A673 (cell line): Measurements from ENCODE around the gene MFAP4. TPM values are rescaled to one million over a fixed set of nuclear protein-coding genes. Genes with fewer than 3 reads are reported as not detected.
"Not testable (repeated sequence)": the region's sequence is repeated elsewhere in the genome, so short reads cannot be mapped to it uniquely, and the experiment has no call there.

Experiments
- BruUV-seq: library from RNA; stranded (reverse); fragments of 400-500 nt; replicated peaks from 2 replicates; lab custom pipeline; 2021; lab: Mats Ljungman, UMichigan
- CTCF ChIA-PET: fragments of 300-600 bp; sonication (Branson Sonifier 250); formaldehyde crosslinking; loops from one replicate; lab custom pipeline; 2022; ENCODE audit warnings: antibody characterized with exemption; lab: Charles Lee
- POLR2A ChIA-PET: fragments of 300-600 bp; sonication (Branson Sonifier 250); formaldehyde crosslinking; loops from one replicate; lab custom pipeline; 2022; ENCODE audit warnings: antibody characterized with exemption; ENCODE audit not compliant: low non-redundant PET; lab: Charles Lee
- DNase-seq: peaks from one replicate; pipeline ENCODE4 v3.0.0-alpha.2; 2015; ENCODE audit warnings: low spot score
- H3K27ac ChIP-seq: fragments of 200-600 bp; sonication (generic); 2 replicates; pipeline ENCODE4 v1.5.1; 2016; ENCODE audit warnings: mixed run types, low read depth, mild to moderate bottlenecking, mixed read lengths, antibody characterized with exemption, low read length; ENCODE audit not compliant: poor library complexity, severe bottlenecking
- H3K27me3 ChIP-seq: fragments of 200-600 bp; sonication (generic); replicated peaks from 2 replicates; pipeline ENCODE4 v1.6.1; 2017; ENCODE audit warnings: mixed run types, low read depth, mild to moderate bottlenecking, mixed read lengths, antibody characterized with exemption, low read length; ENCODE audit not compliant: insufficient read depth, poor library complexity
- H3K36me3 ChIP-seq: fragments of 200-600 bp; sonication (generic); 2 replicates; pipeline ENCODE4 v1.6.1; 2016; ENCODE audit warnings: mixed run types, mild to moderate bottlenecking, mixed read lengths, antibody characterized with exemption, low read length; ENCODE audit not compliant: insufficient read depth, poor library complexity, severe bottlenecking
- H3K4me1 ChIP-seq: fragments of 200-600 bp; sonication (generic); 2 replicates; pipeline ENCODE4 v1.6.1; 2017; ENCODE audit warnings: mixed run types, mild to moderate bottlenecking, mixed read lengths, antibody characterized with exemption, low read length; ENCODE audit not compliant: insufficient read depth, poor library complexity, severe bottlenecking
- H3K4me3 ChIP-seq: fragments of 200-600 bp; sonication (generic); 2 replicates; pipeline ENCODE4 v1.5.1; 2016; ENCODE audit warnings: low read depth, mixed run types, mild to moderate bottlenecking, mixed read lengths, low read length; ENCODE audit not compliant: poor library complexity, severe bottlenecking
- H3K9me3 ChIP-seq: fragments of 200-600 bp; sonication (generic); 2 replicates; pipeline ENCODE4 v1.6.1; 2016; ENCODE audit warnings: mixed run types, low read depth, mild to moderate bottlenecking, mixed read lengths, antibody characterized with exemption, low read length; ENCODE audit not compliant: poor library complexity, severe bottlenecking
- EZH2 ChIP-seq: fragments of 200-600 bp; sonication (generic); IDR thresholded peaks from 2 replicates; pipeline ENCODE4 v1.6.1; 2017; ENCODE audit warnings: borderline replicate concordance, low read depth, mild to moderate bottlenecking, mixed read lengths, antibody characterized with exemption, low read length; ENCODE audit not compliant: poor library complexity, severe bottlenecking
- intact Hi-C: fragments of 100-400 bp; cut with micrococcal nuclease; formaldehyde crosslinking; loops from one replicate; pipeline ENCODE4 v1.10.0; 2022; ENCODE audit not compliant: unreplicated experiment
- total RNA-seq: library from RNA; stranded (reverse); gene quantifications from 2 replicates; pipeline ENCODE4 v1.2.3, GENCODE V29; 2021
- TF ChIP-seq, protein P1 (sequence below): fragments of 300-800, 200-600 bp; sonication (generic); conservative IDR thresholded peaks from 2 replicates; pipeline ENCODE4 v1.5.1; 2017; ENCODE audit warnings: low read depth, mild to moderate bottlenecking, antibody characterized with exemption, low read length, moderate library complexity, mixed read lengths

Gene MFAP4
- total RNA-seq, 1 experiment from 2014 or later = 60.9 TPM

DNA sequence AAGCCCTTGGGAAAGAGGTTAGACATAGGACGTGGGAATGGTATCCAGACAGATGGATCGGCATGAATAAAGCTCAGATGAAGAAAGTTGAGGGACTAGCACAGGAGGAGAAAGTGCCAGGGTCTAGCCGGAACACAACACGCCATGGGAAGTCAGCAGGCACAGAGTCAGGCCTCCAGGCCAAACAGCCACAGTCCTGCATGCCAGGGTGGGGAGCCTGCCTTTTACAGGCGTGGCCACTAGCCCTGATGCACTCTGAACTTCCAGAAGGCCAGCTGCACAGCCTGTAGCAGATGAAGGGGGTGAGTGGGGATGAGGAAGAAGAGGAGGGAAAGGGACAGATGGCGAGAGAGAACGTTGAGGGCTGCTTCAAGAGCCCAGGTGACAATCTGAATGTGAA is 29.6 kb downstream of the MFAP4 start:
- no peak for TF ChIP-seq EZH2
- POLR2A ChIA-PET = no interaction called here

GRCh38 chr17:19354748-19355147 is 32.2 kb downstream of the MFAP4 start:
- no peak overlapping the region for H3K27ac ChIP-seq
- H3K9me3 ChIP-seq = no peaks in the 10 kb centered on the region
- H3K4me1 ChIP-seq = no peaks in the 10 kb centered on the region
- BruUV-seq = no TSS peak
- TF ChIP-seq, protein P1, sequence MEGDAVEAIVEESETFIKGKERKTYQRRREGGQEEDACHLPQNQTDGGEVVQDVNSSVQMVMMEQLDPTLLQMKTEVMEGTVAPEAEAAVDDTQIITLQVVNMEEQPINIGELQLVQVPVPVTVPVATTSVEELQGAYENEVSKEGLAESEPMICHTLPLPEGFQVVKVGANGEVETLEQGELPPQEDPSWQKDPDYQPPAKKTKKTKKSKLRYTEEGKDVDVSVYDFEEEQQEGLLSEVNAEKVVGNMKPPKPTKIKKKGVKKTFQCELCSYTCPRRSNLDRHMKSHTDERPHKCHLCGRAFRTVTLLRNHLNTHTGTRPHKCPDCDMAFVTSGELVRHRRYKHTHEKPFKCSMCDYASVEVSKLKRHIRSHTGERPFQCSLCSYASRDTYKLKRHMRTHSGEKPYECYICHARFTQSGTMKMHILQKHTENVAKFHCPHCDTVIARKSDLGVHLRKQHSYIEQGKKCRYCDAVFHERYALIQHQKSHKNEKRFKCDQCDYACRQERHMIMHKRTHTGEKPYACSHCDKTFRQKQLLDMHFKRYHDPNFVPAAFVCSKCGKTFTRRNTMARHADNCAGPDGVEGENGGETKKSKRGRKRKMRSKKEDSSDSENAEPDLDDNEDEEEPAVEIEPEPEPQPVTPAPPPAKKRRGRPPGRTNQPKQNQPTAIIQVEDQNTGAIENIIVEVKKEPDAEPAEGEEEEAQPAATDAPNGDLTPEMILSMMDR = no peak
- no peak for TF ChIP-seq EZH2
- DNase-seq = no peak
- ChIA-PET CTCF (no interaction called here), POLR2A (no interaction called here)
- H3K27me3 ChIP-seq = no peaks in the 10 kb centered on the region
- H3K4me3 ChIP-seq = no peak overlapping the region
- H3K36me3 ChIP-seq = no peaks in the 10 kb centered on the region
- intact Hi-C loops = no loop called here

More for the DNA sequence above, 29.6 kb downstream of the MFAP4 start:
- CTCF ChIA-PET = no interaction called here
- BruUV-seq = no TSS peak
- intact Hi-C loops = no loop called here
- H3K27me3 ChIP-seq = no peaks in the 10 kb centered on the region
- no peaks in the 10 kb centered on the region for H3K36me3 ChIP-seq
- H3K27ac ChIP-seq = no peak overlapping the region
- peaks cover 7% of the 10 kb centered on the region for H3K4me1 ChIP-seq
- no peak for DNase-seq
- H3K4me3 ChIP-seq = no peak overlapping the region
- H3K9me3 ChIP-seq = no peaks in the 10 kb centered on the region

DNA sequence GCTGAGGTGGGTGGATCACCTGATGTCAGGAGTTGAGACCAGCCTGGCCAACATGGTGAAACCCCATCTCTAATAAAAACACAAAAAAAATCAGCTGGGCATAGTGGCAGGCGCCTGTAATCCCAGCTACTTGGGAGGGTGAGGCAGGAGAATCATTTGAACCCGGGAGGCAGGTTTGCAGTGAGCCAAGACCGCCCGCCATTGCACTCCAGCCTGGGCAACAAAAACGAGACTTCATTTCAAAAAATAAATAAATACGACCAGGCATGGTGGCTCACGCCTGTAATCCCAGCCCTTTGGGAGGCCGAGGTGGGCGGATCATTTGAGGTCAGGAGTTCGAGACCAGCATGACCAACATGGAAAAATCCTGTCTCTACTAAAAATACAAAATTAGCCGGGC is 33.6 kb downstream of the MFAP4 start:
- intact Hi-C loops, DNase-seq, H3K27ac ChIP-seq, BruUV-seq, CTCF ChIA-PET, H3K4me3 ChIP-seq, H3K4me1 ChIP-seq, H3K36me3 ChIP-seq, H3K27me3 ChIP-seq, POLR2A ChIA-PET, H3K9me3 ChIP-seq: not testable (repeated sequence)

DNA sequence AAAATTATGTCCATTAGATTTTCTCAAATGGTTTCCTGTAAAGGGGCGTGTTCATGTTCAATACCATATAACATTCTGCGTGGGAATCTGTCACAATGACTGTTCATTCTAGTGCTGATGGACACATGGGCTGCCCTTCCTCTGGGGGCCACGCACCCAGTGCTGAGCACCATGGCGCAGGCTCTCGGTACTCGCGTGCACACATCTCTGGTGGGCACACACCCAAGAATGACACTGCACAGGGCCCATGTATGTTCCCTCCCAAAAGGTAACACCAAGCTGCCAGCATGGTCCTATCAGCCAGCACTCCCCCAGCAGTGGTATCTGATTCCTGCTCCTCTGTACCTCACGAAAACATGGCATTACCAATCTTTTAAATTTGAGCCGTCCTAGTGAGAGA is 38.2 kb downstream of the MFAP4 start:
- H3K27ac ChIP-seq = no peak overlapping the region
- TF ChIP-seq, protein P1 = no peak
- TF ChIP-seq EZH2 = no peak
- no peaks in the 10 kb centered on the region for H3K9me3 ChIP-seq
- intact Hi-C loops = no loop called here
- no peaks in the 10 kb centered on the region for H3K27me3 ChIP-seq
- peaks cover 14% of the 10 kb centered on the region for H3K4me1 ChIP-seq
- ChIA-PET POLR2A (no interaction called here), CTCF (no interaction called here)
- peaks cover 3% of the 10 kb centered on the region for H3K36me3 ChIP-seq
- no peak overlapping the region for H3K4me3 ChIP-seq
- no TSS peak for BruUV-seq
- DNase-seq = no peak
